ENCODE measurements around the gene C17orf107. TPM values are rescaled to one million over a fixed set of nuclear protein-coding genes. Genes with fewer than 3 reads are reported as not detected.
A peak's percentile ranks its signal among the peaks of the same experiment; 100 is the strongest.

The C17orf107 gene
- total RNA-seq, 1 donor from 2014 or later = 2.3 TPM

GRCh38 chr17:4950746-4951204 is 51.4 kb downstream of the C17orf107 start, which contains the start of gene ENO3:
ENO3 (plus strand) TSS chr17:4951119; CDS start chr17:4951830, 711 bp downstream.
- TF ChIP-seq CTCF (IDR thresholded peaks at IDR 0.05; ENCODE audit: insufficient read depth, low read length, poor library complexity, severe bottlenecking) = no peak
- Histone ChIP-seq H3K4me3 (ENCODE audit: low read depth, low read length) (peak within 1 kb of the TSS; percentile 34), H3K27me3 (ENCODE audit: control insufficient read depth, insufficient read depth, low read length) (no peaks in the 10 kb centered on the region), H3K36me3 (ENCODE audit: control insufficient read depth, insufficient read depth, low read length) (no peaks in the 10 kb centered on the region)
- DNase-seq (ENCODE audit: low read depth) = no peak

- Histone ChIP-seq H3K36me3 (ENCODE audit: control insufficient read depth, insufficient read depth, low read length) (no peaks in the 10 kb centered on the region), H3K4me3 (ENCODE audit: low read depth, low read length) (no peak overlapping the region), H3K27me3 (ENCODE audit: control insufficient read depth, insufficient read depth, low read length) (no peaks in the 10 kb centered on the region)
- no peak for TF ChIP-seq CTCF (IDR thresholded peaks at IDR 0.05; ENCODE audit: insufficient read depth, low read length, poor library complexity, severe bottlenecking)
- DNase-seq (ENCODE audit: low read depth) = no peak
Observed at GRCh38 chr17:4951486-4951885, 52.1 kb downstream of the C17orf107 start.

Other genes starting within 250 kb of the C17orf107 start
- 33.8 and 46.2 TPM in 2 replicates for gene PELP1, start 195.4 kb upstream of the C17orf107 start, total RNA-seq
- gene ARRB2, start 188.9 kb upstream of the C17orf107 start, total RNA-seq = 5.8 and 6.8 TPM in 2 replicates
- 19.1 and 23.6 TPM in 2 replicates for gene MED11, start 168.1 kb upstream of the C17orf107 start, total RNA-seq
- 1.4 and 2.9 TPM in 2 replicates for gene ZMYND15, start 159.7 kb upstream of the C17orf107 start, total RNA-seq
- gene CXCL16, start 159.6 kb upstream of the C17orf107 start, total RNA-seq = 96.1 and 106 TPM in 2 replicates
- not detected in 2 replicates for gene TM4SF5, start 127.7 kb upstream of the C17orf107 start, total RNA-seq
- gene VMO1, start 113.2 kb upstream of the C17orf107 start, total RNA-seq = not detected in 2 replicates
- gene GLTPD2, start 110.6 kb upstream of the C17orf107 start, total RNA-seq = not detected in 2 replicates
- gene PSMB6, start 103.4 kb upstream of the C17orf107 start, total RNA-seq = 208 and 257 TPM in 2 replicates
- 17.4 and 28.6 TPM in 2 replicates for gene PLD2, start 92.4 kb upstream of the C17orf107 start, total RNA-seq
- gene MINK1, start 66.2 kb upstream of the C17orf107 start, total RNA-seq = 36.1 and 38.3 TPM in 2 replicates
- gene CHRNE, start 3.6 kb downstream of the C17orf107 start, total RNA-seq = 2.0 and 2.7 TPM in 2 replicates
- not detected in 2 replicates for gene GP1BA, start 32.7 kb downstream of the C17orf107 start, total RNA-seq
- 37.2 and 44.7 TPM in 2 replicates for gene SLC25A11, start 40.5 kb downstream of the C17orf107 start, total RNA-seq
- 44.1 and 66.0 TPM in 2 replicates for gene RNF167, start 40.7 kb downstream of the C17orf107 start, total RNA-seq
- gene PFN1, start 49.0 kb downstream of the C17orf107 start, total RNA-seq = 1,484 and 2,015 TPM in 2 replicates
- gene ENO3, start 51.6 kb downstream of the C17orf107 start, total RNA-seq = 3.5 and 5.8 TPM in 2 replicates
- 74.6 and 88.7 TPM in 2 replicates for gene SPAG7, start 68.3 kb downstream of the C17orf107 start, total RNA-seq
- 47.7 and 50.7 TPM in 2 replicates for gene CAMTA2, start 88.1 kb downstream of the C17orf107 start, total RNA-seq
- gene INCA1, start 98.0 kb downstream of the C17orf107 start, total RNA-seq = 0.41 and 2.2 TPM in 2 replicates
- 87.1 and 97.6 TPM in 2 replicates for gene KIF1C, start 98.4 kb downstream of the C17orf107 start, total RNA-seq
- 0.17 and 0.62 TPM in 2 replicates for gene SLC52A1, start 135.9 kb downstream of the C17orf107 start, total RNA-seq
- 4.4 and 4.8 TPM in 2 replicates for gene ZFP3, start 178.9 kb downstream of the C17orf107 start, total RNA-seq
- 19.6 and 23.9 TPM in 2 replicates for gene ZNF232, start 212.3 kb downstream of the C17orf107 start, total RNA-seq
- 0.92 and 1.0 TPM in 2 replicates for gene USP6, start 216.5 kb downstream of the C17orf107 start, total RNA-seq

Measured in kidney epithelial cell (primary cell).